ENCODE data around the gene STXBP6.

Gene STXBP6

DNA sequence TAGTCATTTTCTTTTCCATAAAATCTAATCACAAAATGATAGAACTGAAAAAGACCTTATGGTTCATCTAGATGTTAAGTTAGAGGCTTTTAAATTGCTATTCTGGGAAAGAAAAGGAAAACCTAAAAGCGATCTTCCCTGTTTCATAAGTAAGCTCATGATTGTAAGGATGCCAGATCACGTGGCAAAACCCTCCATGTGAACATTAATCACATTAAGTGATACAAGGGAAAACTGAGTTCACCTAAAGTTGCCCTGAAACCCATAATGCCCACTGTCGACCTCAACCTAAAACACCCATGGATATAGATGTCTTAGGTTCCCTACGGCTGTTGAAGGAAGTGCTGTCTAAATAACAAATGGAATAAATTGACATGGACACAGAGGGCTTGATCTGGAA, 3.0 kb upstream of the STXBP6 start:
- H3K27ac ChIP-seq = no peak overlapping the region
- no peak for TF ChIP-seq ZFX (IDR thresholded peaks at IDR 0.05)
- TF ChIP-seq, protein P1, sequence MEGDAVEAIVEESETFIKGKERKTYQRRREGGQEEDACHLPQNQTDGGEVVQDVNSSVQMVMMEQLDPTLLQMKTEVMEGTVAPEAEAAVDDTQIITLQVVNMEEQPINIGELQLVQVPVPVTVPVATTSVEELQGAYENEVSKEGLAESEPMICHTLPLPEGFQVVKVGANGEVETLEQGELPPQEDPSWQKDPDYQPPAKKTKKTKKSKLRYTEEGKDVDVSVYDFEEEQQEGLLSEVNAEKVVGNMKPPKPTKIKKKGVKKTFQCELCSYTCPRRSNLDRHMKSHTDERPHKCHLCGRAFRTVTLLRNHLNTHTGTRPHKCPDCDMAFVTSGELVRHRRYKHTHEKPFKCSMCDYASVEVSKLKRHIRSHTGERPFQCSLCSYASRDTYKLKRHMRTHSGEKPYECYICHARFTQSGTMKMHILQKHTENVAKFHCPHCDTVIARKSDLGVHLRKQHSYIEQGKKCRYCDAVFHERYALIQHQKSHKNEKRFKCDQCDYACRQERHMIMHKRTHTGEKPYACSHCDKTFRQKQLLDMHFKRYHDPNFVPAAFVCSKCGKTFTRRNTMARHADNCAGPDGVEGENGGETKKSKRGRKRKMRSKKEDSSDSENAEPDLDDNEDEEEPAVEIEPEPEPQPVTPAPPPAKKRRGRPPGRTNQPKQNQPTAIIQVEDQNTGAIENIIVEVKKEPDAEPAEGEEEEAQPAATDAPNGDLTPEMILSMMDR (conservative IDR thresholded peaks at IDR 0.05) = no peak

DNA sequence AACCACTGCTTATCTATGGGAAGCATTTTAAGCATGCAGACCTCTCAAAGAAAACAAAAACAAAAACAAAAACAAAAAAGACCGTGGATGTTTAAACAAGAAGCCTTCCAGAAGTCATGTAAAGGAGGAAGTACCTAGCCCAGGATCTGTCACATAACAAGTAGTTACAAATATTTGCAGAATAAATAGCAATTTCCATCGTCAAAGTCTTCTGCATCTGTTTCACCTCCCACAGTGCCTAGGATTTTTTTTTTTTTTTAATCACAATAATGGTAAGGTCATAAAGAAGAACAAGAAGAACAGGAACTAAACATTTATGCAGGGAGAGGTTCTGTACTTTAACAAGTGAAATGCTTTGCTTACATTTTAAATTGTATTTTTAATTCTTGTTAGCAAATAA, 2.4 kb upstream of the STXBP6 start:
- no peak overlapping the region for H3K27ac ChIP-seq
- no peak for TF ChIP-seq ZFX (IDR thresholded peaks at IDR 0.05)
- TF ChIP-seq, protein P1 (conservative IDR thresholded peaks at IDR 0.05) = no peak

DNA sequence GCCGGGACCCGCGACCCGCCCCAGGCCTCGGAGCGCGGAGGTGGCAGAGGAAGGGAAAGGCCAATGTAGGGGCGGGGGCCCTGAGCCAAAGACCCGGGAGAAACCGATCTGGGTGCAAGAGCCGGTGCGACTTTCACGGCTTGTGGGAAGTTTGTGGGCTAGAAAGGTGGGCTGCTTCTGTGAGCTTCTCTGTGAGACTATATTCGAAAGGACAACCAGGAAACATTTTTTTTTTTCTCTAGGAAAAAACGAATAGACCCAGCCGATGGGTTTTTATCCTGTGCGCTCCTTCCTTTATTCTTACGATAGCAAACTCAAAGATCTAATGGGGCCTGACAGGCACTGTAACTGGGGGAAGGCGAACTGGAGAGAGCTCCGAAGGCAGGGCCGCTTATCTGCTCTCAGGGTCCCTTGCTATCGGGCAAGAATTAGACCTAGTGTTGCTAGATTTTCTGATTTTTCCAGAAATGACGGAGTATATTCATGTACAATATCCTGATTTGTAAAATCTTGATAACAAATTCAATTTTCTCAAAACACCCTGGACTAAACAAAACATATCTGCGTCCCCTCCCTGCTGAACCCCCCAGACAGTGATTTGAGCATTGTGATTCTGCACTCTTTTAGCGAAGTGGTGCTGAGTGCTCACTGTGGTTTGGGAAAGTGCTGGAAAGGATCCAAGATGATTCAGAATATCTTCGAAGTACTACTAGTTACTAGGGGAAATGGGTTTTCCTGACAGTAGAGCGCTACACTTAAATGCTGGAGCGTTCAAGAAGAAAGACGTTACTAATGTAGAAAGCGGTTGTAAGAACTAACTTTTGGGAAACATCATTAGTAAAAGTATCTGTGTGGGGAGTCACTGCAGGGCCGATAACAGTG, 563 bp upstream of the STXBP6 start:
- peak overlapping the region; percentile 39 for H3K27ac ChIP-seq
- TF ChIP-seq ZFX (IDR thresholded peaks at IDR 0.05) = no peak
- TF ChIP-seq, protein P1 (conservative IDR thresholded peaks at IDR 0.05) = no peak

DNA sequence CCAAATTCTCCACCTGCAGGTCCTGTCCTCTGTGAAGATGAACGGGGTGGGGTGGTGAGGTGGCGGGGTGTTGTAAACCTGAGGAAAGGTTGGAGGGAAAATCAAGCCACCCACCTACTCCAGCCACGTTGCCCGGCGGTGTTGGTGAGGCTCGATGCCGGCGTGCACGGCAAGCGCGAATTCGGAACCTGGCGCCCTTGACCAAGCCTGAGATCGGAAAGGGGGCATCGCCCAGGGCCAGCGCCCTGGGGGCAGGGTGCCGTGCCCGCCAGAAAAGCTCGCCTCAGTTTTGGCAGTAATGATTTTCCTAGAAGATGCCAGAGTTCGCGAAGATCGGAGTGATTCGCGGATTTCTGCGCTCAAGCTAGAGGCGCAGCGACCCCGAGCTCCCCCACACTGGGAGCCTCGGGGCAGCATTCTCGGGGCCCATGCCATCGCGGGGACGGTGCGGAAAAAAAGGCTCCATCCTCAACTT, 817 bp downstream of the STXBP6 start:
- TF ChIP-seq, protein P1 (conservative IDR thresholded peaks at IDR 0.05) = no peak
- no peak for TF ChIP-seq ZFX (IDR thresholded peaks at IDR 0.05)
- no peak overlapping the region; the same call in 1 of the 2 replicates for H3K27ac ChIP-seq

DNA sequence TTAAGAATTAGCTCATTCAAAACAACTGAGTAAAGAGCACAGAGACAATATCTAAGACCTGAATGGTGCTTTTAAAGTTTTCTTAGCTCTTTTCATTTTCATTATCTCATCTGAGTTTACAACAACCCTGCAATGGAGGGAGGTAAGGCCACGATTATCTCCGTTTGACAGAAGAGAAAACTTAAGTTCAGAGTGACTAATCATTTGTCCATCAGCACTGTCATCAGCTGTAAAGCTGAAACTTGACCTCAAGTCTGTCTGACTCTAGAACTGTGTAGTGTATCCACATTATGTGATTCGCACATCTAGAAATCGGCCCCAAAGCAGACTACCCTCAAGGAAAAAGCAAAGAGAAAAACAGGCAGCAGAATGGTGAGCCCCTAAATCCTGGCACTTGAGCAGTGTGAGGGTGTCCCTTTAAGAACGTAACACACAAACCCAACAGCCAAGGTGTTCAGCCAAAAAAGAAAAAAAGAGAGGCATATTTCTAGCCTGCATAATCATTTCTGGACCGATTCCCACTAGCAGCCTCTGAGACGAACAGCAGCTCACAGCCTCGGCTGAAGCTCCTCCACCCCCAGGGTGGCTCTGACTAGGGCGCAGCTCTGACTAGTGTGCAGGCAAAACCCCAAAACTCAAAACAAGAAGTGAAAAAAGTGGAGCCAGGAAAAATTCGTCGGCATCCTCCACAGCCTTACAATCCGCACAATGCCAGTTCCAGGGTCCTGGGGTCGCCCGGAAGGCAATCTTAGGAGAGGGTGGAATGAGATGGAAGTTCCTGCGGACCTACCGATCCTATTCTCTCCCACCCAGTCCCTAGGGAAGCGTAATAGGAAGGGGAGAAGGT, 1.6 kb downstream of the STXBP6 start:
- TF ChIP-seq, protein P1 (conservative IDR thresholded peaks at IDR 0.05) = no peak
- no peak for TF ChIP-seq ZFX (IDR thresholded peaks at IDR 0.05)
- H3K27ac ChIP-seq = no peak overlapping the region

DNA sequence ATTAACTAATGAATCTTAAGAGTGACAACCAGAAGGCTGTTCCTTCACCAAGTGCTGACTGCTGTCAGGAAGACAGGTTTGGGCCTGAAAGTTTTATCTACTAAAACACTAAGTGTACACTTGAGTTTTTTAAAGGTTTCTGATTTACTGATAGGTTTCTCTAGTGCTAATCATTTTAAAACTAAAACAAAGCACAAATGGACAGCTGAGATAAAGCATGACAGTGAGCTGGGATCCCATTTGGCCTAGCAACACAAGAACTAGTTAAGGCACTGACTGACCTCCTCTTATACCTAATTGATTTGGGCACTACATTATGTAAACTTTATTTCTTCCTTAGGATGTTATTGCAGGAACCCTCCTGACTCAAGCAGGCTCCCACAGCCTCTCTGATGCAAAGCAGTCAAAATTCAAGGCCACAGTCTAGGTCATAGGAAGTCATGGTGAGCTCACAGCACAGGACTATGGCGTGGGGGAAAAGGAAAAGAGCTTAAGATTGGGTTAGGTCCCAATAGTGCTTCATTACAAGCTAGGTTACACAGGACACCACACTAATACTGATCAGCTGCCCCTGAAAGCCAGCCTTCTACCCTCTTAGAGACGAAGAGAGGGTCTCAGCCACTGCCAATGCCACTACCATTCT, 3.5 kb downstream of the STXBP6 start:
- H3K27ac ChIP-seq = no peak overlapping the region
- TF ChIP-seq ZFX (IDR thresholded peaks at IDR 0.05) = no peak
- TF ChIP-seq, protein P1 (conservative IDR thresholded peaks at IDR 0.05) = no peak

Measured in C4-2B (cell line).